HG03025 (cell line): ENCODE measurements around the gene NYAP1.
"Not testable (repeated sequence)": the region's sequence is repeated elsewhere in the genome, so short reads cannot be mapped to it uniquely, and the experiment has no call there.

Experiments used
- ATAC-seq: cut with Tn5 transposase; IDR thresholded peaks from one replicate; pipeline ENCODE4 v1.9.1; 2021; ENCODE audit warnings: mild to moderate bottlenecking, moderate library complexity; ENCODE audit not compliant: unreplicated experiment, low FRiP score

The NYAP1 gene

GRCh38 chr7:100481466-100481865, 2.3 kb upstream of the NYAP1 start:
- ATAC-seq, result no peak

GRCh38 chr7:100482728-100483089, 1.0 kb upstream of the NYAP1 start:
- ATAC-seq, result no peak

GRCh38 chr7:100483090-100483721, 521 bp upstream of the NYAP1 start:
- no peak for ATAC-seq

- ATAC-seq, result no peak
Observed at GRCh38 chr7:100484673-100485045, 932 bp downstream of the NYAP1 start.

GRCh38 chr7:100485471-100485876, 1.7 kb downstream of the NYAP1 start:
- no peak for ATAC-seq

- no peak for ATAC-seq
Observed at GRCh38 chr7:100486111-100486636, 2.4 kb downstream of the NYAP1 start.

- no peak for ATAC-seq
Observed at GRCh38 chr7:100486753-100487446, 3.2 kb downstream of the NYAP1 start.

GRCh38 chr7:100488333-100489095, 4.8 kb downstream of the NYAP1 start:
- no peak for ATAC-seq

GRCh38 chr7:100489121-100489520, 5.4 kb downstream of the NYAP1 start:
- ATAC-seq, result no peak

- ATAC-seq, result no peak
Observed at GRCh38 chr7:100489824-100490223, 6.1 kb downstream of the NYAP1 start.

GRCh38 chr7:100490483-100491191, 6.9 kb downstream of the NYAP1 start:
- no peak for ATAC-seq

- no peak for ATAC-seq
Observed at GRCh38 chr7:100491192-100491578, 7.5 kb downstream of the NYAP1 start.

- no peak for ATAC-seq
Observed at GRCh38 chr7:100492738-100493475, 9.2 kb downstream of the NYAP1 start.

GRCh38 chr7:100493476-100494264, 9.9 kb downstream of the NYAP1 start:
- no peak for ATAC-seq

GRCh38 chr7:100496509-100496908, 12.8 kb downstream of the NYAP1 start:
- no peak for ATAC-seq

GRCh38 chr7:100500743-100501142, 17.0 kb downstream of the NYAP1 start:
- ATAC-seq, result not testable (repeated sequence)

- ATAC-seq, result not testable (repeated sequence)
Observed at GRCh38 chr7:100504031-100504430, 20.3 kb downstream of the NYAP1 start.

GRCh38 chr7:100504887-100505611, 21.3 kb downstream of the NYAP1 start:
- ATAC-seq, result no peak
